Liver (tissue), 3 donors: ENCODE results near the gene GSE1.

Source experiments
- CTCF ChIP-seq: fragments of 150-350 bp; IDR thresholded peaks from 2 replicates; pipeline ENCODE4 v1.5.1; 2017; ENCODE audit warnings: improper control_type of control experiment, low read depth, low read length; ENCODE audit not compliant: missing input control
- JUND ChIP-seq, 2 donors: IDR thresholded peaks; 2 replicates each; pipeline ENCODE4 v1.6.1; 2016; ENCODE audit warnings: antibody characterized with exemption in 2 of 2
- RAD21 ChIP-seq, 2 donors: IDR thresholded peaks; 2 replicates each; pipeline ENCODE4 v1.6.1; 2016; ENCODE audit warnings: antibody characterized with exemption in 2 of 2, mild to moderate bottlenecking in 2 of 2
- REST ChIP-seq: IDR thresholded peaks from 2 replicates; pipeline ENCODE4 v1.6.1; 2016; ENCODE audit warnings: antibody characterized with exemption, mild to moderate bottlenecking
- TAF1 ChIP-seq: conservative IDR thresholded peaks from 2 replicates; pipeline ENCODE4 v1.6.1; 2016; ENCODE audit warnings: antibody characterized with exemption, mild to moderate bottlenecking
- donor health status: healthy.
- donor health status: healthy.

GRCh38 chr16:85625485-85626117 is 12.5 kb downstream of the GSE1 start:
- TF ChIP-seq CTCF = no peak
- no peak for TF ChIP-seq TAF1
- no peak for TF ChIP-seq RAD21 (IDR thresholded peaks at IDR 0.05)
- TF ChIP-seq REST = no peak
- TF ChIP-seq JUND (IDR thresholded peaks at IDR 0.05) = no peak
